Neural cell (in vitro differentiated cells): ENCODE measurements around the gene MBTD1. TPM values are rescaled to one million over a fixed set of nuclear protein-coding genes. Genes with fewer than 3 reads are reported as not detected.
A peak's percentile ranks its signal among the peaks of the same experiment; 100 is the strongest.

Experiments
- H2AFZ ChIP-seq: fragments of 200-600, 300-800 bp; sonication (generic), shearing (Covaris generic); 2 replicates; pipeline ENCODE4 v1.6.0; 2014; ENCODE audit warnings: low read depth, mild to moderate bottlenecking, antibody characterized with exemption, low read length, moderate library complexity
- H3F3A ChIP-seq: fragments of 200-600 bp; shearing (Covaris generic); 2 replicates; pipeline ENCODE4 v1.6.1; 2016; ENCODE audit warnings: mild to moderate bottlenecking, moderate library complexity, mixed read lengths, antibody characterized with exemption, low read length; ENCODE audit not compliant: insufficient read depth, poor library complexity, severe bottlenecking
- H3K27ac ChIP-seq: fragments of 200-600, 300-800 bp; sonication (generic), shearing (Covaris generic); 2 replicates; pipeline ENCODE4 v1.5.1; 2014; ENCODE audit warnings: mild to moderate bottlenecking, low read length, moderate library complexity
- H3K27me3 ChIP-seq: fragments of 300-800, 200-600 bp; sonication (generic), shearing (Covaris generic); 2 replicates; pipeline ENCODE4 v1.6.0; 2014; ENCODE audit warnings: mild to moderate bottlenecking, low read depth, low read length, moderate library complexity; ENCODE audit not compliant: insufficient read depth
- H3K36me3 ChIP-seq: fragments of 300-800, 200-600 bp; sonication (generic), shearing (Covaris generic); 2 replicates; pipeline ENCODE4 v1.5.1; 2014; ENCODE audit warnings: mild to moderate bottlenecking, antibody characterized with exemption, low read length, moderate library complexity; ENCODE audit not compliant: insufficient read depth
- H3K4me2 ChIP-seq: fragments of 300-800, 200-600 bp; sonication (generic), shearing (Covaris generic); 2 replicates; pipeline ENCODE4 v1.6.0; 2014; ENCODE audit warnings: mild to moderate bottlenecking, low read length
- H3K4me3 ChIP-seq: fragments of 300-800, 200-600 bp; sonication (generic), shearing (Covaris generic); 2 replicates; pipeline ENCODE4 v1.5.1; 2014; ENCODE audit warnings: mild to moderate bottlenecking, low read length, moderate library complexity
- H3K79me2 ChIP-seq: fragments of 200-600 bp; shearing (Covaris generic); replicated peaks from 2 replicates; pipeline ENCODE4 v1.6.0; 2014; ENCODE audit warnings: mild to moderate bottlenecking, low read length, moderate library complexity; ENCODE audit not compliant: insufficient read depth
- H3K9ac ChIP-seq: fragments of 300-800, 200-600 bp; sonication (generic), shearing (Covaris generic); 2 replicates; pipeline ENCODE4 v1.6.1; 2016; ENCODE audit warnings: mild to moderate bottlenecking, low read length, mixed read lengths
- H3K9me2 ChIP-seq: fragments of 200-600 bp; shearing (Covaris generic); 2 replicates; pipeline ENCODE4 v1.6.1; 2016; ENCODE audit warnings: mild to moderate bottlenecking, low read length, mixed read lengths; ENCODE audit not compliant: insufficient read depth
- H3K9me3 ChIP-seq: fragments of 200-600, 300-800 bp; sonication (generic), shearing (Covaris generic); 2 replicates; pipeline ENCODE4 v1.6.1; 2016; ENCODE audit warnings: mild to moderate bottlenecking, mixed run types, low read length, moderate library complexity, mixed read lengths
- H4K20me1 ChIP-seq: fragments of 200-600 bp; shearing (Covaris generic); 2 replicates; pipeline ENCODE4 v1.6.1; 2016; ENCODE audit warnings: mild to moderate bottlenecking, mixed run types; ENCODE audit not compliant: insufficient read depth
- CTCF ChIP-seq: fragments of 450-650 bp; IDR thresholded peaks from 2 replicates; pipeline ENCODE4 v1.5.1; 2014; ENCODE audit warnings: antibody characterized with exemption, mild to moderate bottlenecking, moderate library complexity; ENCODE audit not compliant: poor library complexity, severe bottlenecking
- EP300 ChIP-seq: fragments of 450-650 bp; conservative IDR thresholded peaks from 2 replicates; pipeline ENCODE4 v1.6.1; 2014; ENCODE audit warnings: antibody characterized with exemption, mild to moderate bottlenecking, moderate library complexity; ENCODE audit not compliant: poor library complexity, severe bottlenecking
- EZH2 ChIP-seq: fragments of 200-600, 300-800 bp; shearing (Covaris generic), sonication (generic); IDR thresholded peaks from 2 replicates; pipeline ENCODE4 v1.6.1; 2014; ENCODE audit warnings: antibody characterized with exemption, low read length, borderline replicate concordance, mild to moderate bottlenecking; ENCODE audit not compliant: insufficient read depth, poor library complexity, severe bottlenecking
- MXI1 ChIP-seq: fragments of 450-650 bp; conservative IDR thresholded peaks from 2 replicates; pipeline ENCODE4 v1.6.1; 2014; ENCODE audit warnings: antibody characterized with exemption, mild to moderate bottlenecking; ENCODE audit not compliant: poor library complexity, severe bottlenecking
- POLR2AphosphoS5 ChIP-seq: IDR thresholded peaks from 2 replicates; pipeline ENCODE4 v1.6.1; 2012
- RAD21 ChIP-seq: fragments of 450-650 bp; conservative IDR thresholded peaks from 2 replicates; pipeline ENCODE4 v1.6.1; 2014; ENCODE audit warnings: antibody characterized with exemption, mild to moderate bottlenecking, moderate library complexity
- REST ChIP-seq: IDR thresholded peaks from 2 replicates; pipeline ENCODE4 v1.6.1; 2012; ENCODE audit warnings: borderline replicate concordance
- SMC3 ChIP-seq: fragments of 450-650 bp; conservative IDR thresholded peaks from 2 replicates; pipeline ENCODE4 v1.6.1; 2014; ENCODE audit warnings: antibody characterized with exemption, mild to moderate bottlenecking, moderate library complexity; ENCODE audit not compliant: poor library complexity
- TAF1 ChIP-seq: IDR thresholded peaks from 2 replicates; pipeline ENCODE4 v1.6.1; 2012; ENCODE audit warnings: low read depth
- polyA plus RNA-seq: library from polyadenylated mRNA; depleted of rRNA; stranded (reverse); fragments of >200 nt; gene quantifications from 2 replicates; pipeline ENCODE4 v1.2.3, GENCODE V29; 2014

The MBTD1 gene
- polyA plus RNA-seq, 1 donor from 2014 or later = 70.0 TPM

GRCh38 chr17:51257150-51258081 is 2.4 kb downstream of the MBTD1 start:
- H3K79me2 ChIP-seq = peaks cover 69% of the 10 kb centered on the region
- H2AFZ ChIP-seq = no peak overlapping the region
- no peaks in the 10 kb centered on the region for H4K20me1 ChIP-seq
- H3F3A ChIP-seq = peaks cover 1% of the 10 kb centered on the region
- H3K9me3 ChIP-seq = no peaks in the 10 kb centered on the region
- H3K27me3 ChIP-seq = no peaks in the 10 kb centered on the region
- H3K27ac ChIP-seq = no peak overlapping the region
- peak overlapping the region; percentile 98 for H3K4me2 ChIP-seq
- H3K9ac ChIP-seq = no peak overlapping the region
- H3K4me3 ChIP-seq = peak overlapping the region; percentile 97
- no peaks in the 10 kb centered on the region for H3K9me2 ChIP-seq
- no peak for TF ChIP-seq REST
- TF ChIP-seq RAD21 = no peak
- TF ChIP-seq EZH2 = no peak
- no peak for TF ChIP-seq MXI1
- TF ChIP-seq CTCF = no peak
- no peak for TF ChIP-seq EP300
- no peak for TF ChIP-seq TAF1
- no peak for TF ChIP-seq SMC3
- no peak for TF ChIP-seq POLR2AphosphoS5
- peaks cover 12% of the 10 kb centered on the region for H3K36me3 ChIP-seq

DNA sequence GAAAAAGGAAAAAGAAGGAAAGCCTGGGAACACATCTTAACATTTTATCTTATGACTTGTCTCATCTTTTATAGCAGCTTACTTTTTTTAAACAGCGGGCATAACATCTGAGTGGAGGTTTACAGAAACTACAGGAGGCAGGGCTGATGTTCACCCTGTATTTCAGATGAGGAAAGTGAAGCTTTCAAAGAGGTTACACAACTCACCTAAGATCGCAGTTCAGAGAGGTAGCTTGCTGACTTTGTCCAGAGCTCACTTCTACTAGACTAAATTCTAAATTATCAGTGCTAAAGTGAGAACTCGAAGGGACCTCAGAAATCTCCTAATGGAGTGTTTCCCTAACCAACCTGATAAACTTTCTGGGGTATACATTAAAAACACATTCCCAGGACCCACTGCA is 3.7 kb downstream of the MBTD1 start:
- peaks cover 12% of the 10 kb centered on the region for H3K36me3 ChIP-seq
- H3K27me3 ChIP-seq = no peaks in the 10 kb centered on the region
- H4K20me1 ChIP-seq = no peaks in the 10 kb centered on the region
- H3K79me2 ChIP-seq = peaks cover 69% of the 10 kb centered on the region
- no peak overlapping the region for H3K4me3 ChIP-seq
- H2AFZ ChIP-seq = no peak overlapping the region
- H3K9me3 ChIP-seq = no peaks in the 10 kb centered on the region
- H3K4me2 ChIP-seq = no peak overlapping the region
- no peaks in the 10 kb centered on the region for H3F3A ChIP-seq
- no peak for TF ChIP-seq RAD21
- no peak for TF ChIP-seq EZH2
- no peak for TF ChIP-seq MXI1
- no peak for TF ChIP-seq EP300
- TF ChIP-seq CTCF = no peak
- no peak for TF ChIP-seq POLR2AphosphoS5
- TF ChIP-seq SMC3 = no peak
- no peak for TF ChIP-seq TAF1
- no peak for TF ChIP-seq REST
- H3K9me2 ChIP-seq = no peaks in the 10 kb centered on the region
- no peak overlapping the region for H3K9ac ChIP-seq
- H3K27ac ChIP-seq = no peak overlapping the region
